D341Med (cell line): ENCODE results near the gene TDRKH.
"Not testable (repeated sequence)": the region's sequence is repeated elsewhere in the genome, so short reads cannot be mapped to it uniquely, and the experiment has no call there.

Experiments
- DNase-seq: peaks from one replicate; pipeline ENCODE4 v3.0.0; 2012; ENCODE audit warnings: low spot score

TDRKH gene

DNA sequence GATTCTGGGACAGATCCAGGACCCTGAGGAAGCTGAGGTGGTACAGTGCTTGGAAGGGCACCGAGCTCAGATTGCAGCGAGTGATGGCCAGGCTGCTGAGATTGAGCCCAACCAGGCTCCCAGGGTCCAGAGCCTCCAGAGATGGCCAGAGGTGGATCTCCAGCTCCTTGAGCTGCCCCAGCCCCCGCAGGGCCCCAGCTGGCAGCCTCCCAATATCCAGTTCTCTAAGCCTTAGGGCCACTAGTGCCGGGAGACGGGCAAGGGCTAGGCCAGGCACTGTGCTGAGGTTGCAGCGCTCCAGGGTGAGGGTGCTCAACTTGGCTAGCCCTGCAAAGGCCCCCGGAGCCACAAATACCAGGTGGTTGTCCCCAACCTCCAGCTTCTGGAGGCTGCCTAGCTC, 11.5 kb upstream of the TDRKH start:
- peak; percentile 24 for DNase-seq

DNA sequence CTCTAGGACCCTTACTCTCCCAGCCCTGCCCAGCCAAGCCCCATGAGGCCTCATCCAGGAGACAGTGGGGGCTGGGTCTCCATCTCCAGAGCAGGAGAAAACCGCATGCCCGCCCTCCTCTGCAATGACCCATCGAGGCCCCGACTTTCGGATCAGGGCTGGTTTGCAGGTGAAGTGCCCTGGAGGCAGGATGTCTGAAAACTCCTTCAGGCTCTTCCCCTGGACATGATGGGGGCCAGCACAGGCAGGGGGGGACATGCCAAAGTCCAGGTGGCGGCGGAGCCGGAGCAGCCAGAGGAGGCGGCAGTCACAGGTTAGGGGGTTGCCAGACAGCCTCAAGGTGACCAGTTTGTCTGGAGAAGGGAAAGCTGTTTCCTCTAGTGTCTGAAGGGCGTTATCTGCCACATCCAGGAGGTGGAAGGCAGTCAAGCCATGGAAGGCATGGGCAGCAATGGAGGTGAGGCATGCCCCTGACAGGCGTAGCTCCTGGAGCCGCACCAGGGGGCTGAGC, 11.1 kb upstream of the TDRKH start:
- no peak for DNase-seq

DNA sequence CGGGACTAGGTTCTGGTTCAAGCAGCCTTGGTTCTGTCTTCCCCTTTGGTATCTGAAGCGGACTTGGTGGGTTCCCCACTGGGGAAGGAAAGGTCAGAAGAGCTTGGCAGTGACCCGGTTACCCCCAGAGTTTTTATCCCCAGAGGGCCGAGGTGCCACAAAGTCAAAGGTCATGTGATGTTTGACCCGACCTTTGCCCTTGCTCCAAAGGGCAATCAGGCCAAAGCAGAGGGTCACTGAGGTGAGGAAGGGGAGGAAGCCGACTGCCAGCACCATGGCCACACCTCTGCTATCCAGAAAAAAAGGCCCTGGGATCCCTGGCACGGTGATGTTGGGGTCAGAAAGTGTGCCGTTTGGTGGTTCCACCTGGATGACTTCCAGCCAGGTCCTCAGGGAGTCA, 10.5 kb upstream of the TDRKH start:
- DNase-seq = no peak

DNA sequence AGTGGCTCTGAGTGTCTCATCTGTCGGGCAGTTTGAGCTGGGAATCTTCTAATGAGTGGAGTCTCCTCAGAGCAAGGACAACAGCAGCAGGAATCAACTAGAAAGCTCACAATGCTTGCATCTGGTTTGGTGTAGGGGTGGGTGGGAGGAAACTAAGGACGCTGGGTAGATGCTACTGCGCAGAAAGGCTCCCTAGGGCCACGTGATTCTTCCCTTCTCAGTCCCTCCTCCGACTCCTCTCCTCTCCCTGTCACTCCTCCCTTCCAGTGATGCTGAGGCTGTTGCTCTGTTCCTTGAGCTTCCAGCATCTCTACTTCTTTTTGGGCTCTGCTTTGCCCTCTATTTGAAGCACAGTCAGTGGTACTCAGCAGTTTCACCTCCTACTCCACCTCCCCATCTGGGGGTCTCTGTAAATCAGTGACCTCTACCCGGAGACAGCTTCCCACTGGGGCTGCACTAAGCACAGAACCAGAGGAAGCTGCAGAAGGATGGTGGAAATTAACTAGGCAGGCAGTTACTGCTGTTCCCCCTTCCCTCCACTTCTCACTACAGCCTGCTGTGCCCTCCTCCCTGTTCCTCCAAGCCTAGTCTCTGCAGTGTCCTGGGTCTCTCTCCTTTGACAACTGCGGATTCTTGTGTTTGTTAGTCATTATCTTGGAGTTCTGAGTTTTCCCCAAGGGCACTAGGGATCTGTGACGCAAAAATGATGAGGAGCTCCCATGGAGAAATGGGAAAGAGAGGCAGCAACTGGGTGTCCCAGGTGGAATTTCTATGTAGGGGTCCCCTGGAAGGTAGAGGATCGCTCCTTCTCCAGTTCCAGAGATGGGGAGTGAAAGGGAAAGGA, 9.1 kb upstream of the TDRKH start:
- DNase-seq = no peak

DNA sequence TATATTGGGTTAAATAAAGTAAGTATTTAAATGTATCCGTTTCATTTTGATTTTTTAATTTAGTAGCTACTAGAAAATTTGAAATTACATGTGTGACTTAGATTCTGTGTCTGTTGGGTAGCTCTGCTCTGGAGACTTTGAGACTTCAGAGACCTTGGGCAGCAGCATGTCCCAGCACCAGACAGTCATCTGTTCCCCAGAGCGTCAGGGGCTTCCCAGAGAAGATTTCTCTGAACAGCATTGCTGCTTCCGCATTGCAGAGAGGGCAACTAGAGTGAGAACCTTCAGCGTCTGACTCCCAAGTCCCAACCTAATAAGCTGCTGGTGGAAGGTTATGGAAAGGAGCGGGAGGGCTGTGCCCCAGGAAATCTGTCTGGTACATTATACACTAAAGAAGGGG, 8.3 kb upstream of the TDRKH start:
- DNase-seq = no peak

DNA sequence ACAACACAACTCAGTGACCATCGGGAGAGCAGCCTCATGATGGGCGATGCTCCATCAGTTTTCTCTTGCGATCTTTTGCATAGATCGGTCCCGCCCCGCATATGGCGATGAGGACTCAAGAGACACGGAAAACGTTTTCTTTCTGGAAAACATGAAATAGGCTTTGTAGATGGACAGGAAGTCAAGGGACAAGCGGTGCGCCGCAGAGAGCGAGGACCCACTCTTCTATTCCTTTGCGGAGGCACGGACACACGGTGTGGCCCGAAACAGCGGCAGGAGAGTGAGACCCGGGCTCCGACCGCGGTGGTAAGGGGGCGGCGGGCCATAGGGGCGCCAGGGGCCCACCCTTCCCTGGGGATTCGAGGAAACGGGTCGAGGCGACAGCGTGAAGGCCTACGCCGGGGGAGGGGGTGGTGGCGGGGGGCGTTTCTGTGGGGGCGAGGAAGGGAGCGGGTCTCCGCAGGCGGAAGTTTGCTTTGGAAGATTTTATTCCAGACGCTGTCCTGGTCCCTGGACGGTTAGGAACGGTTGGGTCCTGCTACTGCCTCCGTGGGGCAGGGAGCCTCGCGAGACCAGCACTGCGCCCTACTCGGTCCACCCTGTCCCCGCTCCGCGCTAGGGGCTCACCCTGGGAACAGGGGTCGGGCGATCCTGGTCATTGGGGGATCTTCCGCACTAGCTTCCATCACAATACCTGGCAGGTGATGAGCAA, 796 bp upstream of the TDRKH start:
- peak; percentile 77 for DNase-seq

DNA sequence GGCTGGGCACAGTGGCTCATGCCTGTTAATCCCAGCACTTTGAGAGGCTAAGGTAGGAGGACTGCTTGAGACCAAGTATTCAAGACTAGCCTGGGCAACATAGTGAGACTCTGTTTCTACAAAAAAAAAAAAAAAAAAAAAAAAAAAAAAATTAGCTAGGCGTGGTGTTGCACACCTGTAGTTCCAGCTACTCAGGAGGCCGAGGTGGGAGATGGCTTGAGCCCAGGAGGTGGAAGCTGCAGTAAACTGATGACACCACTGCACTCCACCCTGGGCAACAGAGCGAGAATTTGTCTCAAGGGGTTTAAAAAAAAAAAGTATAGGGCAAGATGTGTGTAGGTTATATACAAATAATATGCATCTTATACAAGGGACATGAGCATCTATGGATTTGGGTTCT, 2.6 kb downstream of the TDRKH start:
- no peak for DNase-seq

DNA sequence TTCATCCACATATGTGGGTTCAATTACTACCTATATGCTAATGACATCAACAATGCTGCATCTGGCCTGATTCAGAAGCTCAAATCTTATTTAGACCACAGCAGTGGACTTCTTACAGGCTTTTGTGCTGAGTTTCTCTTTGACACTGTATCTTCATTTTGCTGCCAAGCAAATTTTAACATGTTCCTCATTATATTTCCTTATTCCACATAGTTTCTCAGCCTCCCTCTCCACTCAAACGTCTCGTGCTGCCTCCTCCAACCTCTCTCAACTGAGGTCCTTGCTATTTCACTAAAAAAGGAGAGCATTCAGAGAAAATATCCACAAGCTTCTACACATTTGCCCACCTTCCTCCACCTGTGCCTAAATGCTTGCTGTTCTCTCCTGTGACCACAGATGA, 6.5 kb downstream of the TDRKH start:
- no peak for DNase-seq

DNA sequence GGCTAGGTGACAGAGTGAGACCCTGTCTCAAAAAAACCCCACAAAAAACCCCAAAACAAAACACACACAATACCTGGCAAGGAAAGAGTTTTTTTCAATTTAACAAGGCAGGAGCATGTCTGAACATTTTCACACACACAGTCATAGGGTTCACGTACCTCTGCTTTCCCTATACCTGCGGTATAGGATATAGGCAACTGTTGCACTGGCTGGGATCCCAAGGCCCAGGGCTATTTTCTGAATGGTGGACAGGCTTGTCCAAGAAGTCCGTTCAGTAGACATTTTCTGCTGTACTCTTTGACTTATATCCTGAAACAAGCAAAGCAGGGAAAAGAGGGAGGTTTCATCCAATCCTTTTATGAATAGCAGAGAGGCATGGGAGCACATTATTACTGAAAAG, 7.6 kb downstream of the TDRKH start:
- no peak for DNase-seq

DNA sequence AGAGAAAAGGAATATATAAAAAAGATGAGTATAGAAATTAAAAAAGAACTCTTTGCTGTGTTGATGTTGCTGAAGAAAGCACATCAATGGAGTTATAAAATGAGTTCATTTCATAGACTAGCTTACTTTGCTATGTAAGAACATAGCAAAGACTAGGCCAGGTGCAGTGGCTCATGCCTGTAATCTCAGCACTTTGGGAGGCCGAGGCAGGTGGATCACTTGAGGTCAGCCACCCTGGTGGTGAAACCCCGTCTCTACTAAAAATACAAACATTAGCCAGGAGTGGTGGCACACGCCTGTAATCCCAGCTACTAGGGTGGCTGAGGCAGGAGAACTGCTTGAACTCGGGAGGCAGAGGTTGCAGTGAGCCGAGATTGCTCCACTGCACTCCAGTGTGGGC, 8.3 kb downstream of the TDRKH start:
- DNase-seq = not testable (repeated sequence)

DNA sequence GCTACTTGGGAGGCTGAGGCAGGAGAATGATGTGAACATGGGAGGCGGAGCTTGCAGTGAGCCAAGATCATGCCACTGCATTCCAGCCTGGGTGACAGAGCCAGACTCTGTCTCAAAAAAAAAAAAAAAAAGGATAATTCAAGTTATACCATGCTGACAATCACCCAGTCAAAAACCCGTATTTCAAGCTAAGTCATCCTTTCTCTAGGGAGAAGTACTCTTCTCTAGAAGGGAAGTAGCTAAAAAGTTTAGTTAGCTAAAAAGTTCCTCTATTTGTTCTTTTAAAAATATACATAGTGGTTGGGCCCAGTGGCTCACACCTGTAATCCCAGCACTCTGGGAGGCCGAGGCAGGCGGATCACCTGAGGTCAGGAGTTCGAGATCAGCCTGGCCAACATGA, 9.6 kb downstream of the TDRKH start:
- not testable (repeated sequence) for DNase-seq

DNA sequence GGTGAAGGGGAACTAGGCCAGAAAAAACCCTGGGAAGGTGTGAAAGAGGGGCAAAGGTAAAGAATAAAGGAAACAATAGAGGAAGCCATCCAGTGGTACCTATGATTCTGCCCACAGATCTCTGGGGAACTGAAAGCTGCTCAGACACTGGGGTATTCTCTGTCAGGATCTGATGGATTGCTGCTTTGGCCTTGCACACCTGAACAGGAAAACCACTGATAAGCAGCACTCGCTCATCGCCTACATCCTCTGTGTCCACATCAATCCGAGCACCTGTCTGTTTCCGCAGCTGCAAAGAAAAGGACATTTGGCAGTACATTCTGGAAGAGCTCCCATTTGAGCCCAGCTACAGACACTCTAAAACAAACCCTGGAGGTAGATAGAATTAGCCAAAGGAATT, 10.4 kb downstream of the TDRKH start:
- no peak for DNase-seq

DNA sequence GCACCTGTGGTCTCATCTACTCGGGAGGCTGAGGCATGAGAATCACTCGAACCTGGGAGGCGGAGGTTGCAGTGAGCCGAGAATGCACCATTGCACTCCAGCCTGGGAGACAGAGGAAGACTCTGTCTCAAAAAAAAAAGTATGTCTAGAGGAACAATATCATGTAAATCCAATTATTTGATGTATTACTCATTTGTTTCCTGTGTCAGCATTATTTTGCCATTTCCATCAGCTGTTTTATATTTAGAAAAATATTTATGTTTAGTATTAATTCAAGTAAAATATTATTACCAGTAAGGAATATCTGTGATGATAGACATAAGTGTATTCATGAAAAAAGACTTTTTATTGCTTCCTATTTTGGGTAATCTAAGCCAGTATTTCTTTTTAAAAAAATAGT, 13.0 kb downstream of the TDRKH start:
- DNase-seq = no peak

DNA sequence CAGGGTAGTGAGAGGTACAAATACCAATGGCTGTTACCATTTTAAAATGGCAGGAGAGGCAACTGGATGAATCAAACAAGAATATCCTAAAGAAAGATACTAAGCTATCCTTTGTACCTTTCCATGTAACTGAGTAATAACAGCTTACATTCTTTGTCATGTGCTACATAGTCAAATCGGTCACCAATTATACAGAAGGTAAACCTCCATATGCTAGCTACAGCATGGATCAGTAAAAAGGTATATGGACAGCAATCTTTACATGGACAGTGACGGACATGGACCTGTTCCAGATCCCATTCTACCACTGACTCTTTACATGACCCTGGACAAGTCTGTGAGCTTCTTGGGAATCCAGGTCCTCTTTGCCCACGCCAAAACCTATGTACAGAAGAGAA, 13.6 kb downstream of the TDRKH start:
- no peak for DNase-seq

DNA sequence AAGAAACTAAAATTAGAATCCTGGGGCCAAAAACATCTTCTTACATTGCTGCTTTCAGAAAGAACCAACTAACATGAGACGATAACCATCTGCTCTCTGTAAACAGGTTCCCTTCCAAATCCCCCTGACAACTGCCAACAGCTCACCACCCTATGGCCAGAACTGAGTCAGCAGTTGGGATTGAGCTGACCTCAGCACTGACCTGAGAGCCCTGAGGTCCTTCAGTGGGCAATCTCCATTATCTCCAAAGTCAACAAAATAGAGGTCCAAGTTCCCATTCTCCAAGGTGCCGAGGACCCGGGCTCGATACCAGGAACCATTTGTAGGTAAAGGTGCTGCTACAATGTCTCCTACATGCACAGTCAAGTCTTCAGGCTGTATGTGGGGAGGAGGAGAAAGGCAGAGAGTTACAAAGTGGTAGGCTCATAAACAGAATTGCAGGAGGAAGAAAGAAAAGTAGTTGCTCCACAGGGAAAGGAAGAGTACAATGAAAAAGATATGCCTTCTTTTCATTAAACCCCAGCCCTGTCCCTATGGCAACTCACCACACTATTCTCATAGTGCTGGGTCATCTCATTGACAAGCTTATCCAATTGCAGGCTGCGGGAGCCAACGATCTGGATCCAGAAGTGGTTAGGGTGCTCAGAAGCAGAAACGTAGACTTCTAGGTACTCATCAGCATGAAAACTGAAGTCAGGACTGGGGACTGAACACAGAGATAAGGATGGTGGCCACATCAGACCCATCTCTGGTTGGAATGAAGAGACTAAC, 14.2 kb downstream of the TDRKH start:
- no peak for DNase-seq

DNA sequence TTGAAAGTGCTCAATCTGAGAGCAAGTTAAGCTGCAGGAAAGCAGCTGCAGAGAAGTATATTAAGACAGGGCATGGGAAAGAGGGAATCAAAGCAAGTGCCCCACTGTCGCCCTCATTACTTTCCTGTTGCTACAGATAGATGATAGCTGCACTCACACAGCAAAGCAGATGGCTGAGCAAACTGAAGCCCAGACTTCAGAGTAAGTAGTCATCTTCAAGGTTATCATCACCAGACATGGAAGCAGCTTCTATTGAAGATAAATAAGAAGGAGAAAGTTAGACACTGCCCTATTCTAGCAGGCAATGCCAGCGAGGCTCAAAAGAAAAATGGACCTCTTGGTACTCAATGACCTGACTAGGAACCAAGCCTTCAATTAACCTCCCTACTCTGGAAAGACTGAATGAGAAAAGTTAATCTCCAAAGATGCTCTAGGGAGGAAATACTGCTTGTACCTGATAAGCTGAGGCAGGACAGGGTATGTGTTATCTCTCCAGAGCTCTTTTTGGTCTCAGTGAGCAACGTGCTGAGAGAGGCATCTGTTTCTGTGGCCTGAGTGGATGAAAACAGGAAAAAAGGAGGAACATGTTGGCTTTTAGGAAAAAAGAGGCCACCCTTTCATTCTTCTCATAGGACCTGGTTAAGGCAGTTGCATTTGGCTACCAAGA, 15.9 kb downstream of the TDRKH start:
- no peak for DNase-seq

DNA sequence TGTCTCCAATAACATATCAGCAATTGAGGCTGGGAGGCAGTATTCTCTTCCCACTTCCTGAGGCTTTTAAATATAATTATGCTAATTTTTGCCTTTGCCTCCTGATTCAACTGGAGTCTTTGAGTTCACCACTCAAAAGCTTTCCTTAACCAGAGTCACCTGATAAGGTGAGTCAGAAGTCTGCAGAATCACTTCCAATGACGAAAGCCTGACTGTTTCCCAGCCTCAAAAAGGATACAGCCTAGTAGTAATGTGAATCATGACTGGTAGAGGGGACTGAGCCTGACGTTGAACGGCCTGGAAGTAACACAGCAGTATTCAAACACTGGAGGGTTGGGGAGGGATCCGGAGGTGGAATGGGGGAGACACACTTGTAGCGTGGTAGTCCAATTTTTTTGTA, 16.6 kb downstream of the TDRKH start:
- DNase-seq = no peak

DNA sequence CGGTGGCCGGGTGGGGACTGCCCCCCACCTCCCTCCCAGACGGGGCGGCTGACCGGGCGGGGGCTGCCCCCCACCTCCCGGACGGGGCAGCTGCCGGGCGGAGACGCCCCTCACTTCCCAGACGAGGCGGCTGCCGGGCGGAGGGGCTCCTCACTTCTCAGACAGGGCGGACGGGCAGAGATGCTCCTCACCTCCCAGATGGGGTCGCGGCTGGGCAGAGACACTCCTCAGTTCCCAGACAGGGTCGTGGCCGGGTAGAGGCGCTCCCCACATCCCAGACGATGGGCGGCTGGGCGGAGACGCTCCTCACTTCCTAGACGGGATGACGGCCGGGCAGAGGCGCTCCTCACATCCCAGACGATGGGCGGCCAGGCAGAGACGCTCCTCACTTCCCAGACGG, 21.0 kb downstream of the TDRKH start:
- not testable (repeated sequence) for DNase-seq

DNA sequence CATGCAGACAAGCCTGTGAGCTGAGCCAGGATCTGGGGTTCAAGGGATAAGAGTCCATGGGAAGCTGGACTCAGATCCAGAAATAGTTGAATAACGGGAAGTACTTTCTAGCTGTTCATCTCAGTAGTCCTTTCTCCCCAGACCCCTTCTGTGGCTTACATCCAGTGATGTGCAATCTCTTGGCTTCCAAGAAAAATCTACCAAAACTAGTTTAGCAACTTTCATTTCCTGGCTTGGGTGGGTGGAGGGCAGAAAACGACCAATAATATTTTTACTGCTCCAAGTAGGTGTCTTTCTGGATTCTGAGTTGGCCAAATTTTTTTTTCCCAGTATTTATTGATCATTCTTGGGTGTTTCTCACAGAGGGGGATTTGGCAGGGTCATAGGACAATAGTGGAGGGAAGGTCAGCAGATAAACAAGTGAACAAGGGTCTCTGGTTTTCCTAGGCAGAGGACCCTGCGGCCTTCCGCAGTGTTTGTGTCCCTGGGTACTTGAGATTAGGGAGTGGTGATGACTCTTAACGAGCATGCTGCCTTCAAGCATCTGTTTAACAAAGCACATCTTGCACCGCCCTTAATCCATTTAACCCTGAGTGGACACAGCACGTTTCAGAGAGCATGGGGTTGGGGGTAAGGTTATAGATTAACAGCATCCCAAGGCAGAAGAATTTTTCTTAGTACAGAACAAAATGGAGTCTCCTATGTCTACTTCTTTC, 21.8 kb downstream of the TDRKH start:
- not testable (repeated sequence) for DNase-seq

DNA sequence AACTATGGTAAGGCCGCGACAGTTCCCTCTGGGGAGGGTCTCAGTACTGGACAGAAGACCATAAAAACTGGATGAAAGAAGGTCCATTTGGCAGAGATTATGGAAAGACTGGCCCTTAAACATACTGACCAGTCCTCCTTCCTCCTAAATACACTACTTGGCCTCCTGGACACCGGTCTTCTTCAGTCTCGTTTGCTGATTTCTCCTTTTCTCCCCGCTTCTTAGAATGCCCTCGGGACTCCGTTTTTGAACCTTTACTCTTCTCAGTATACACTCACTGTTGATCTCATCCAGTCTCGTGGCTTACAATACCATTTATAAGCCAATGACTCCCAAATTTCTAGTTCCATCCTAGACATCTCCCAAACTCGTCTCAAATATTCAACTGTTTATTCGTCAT, 26.3 kb downstream of the TDRKH start:
- DNase-seq = no peak
